Endothelial cell of umbilical vein (primary cell): ENCODE results near the gene BCAS3. TPM values are rescaled to one million over a fixed set of nuclear protein-coding genes. Genes with fewer than 3 reads are reported as not detected.

Experiments
- BruUV-seq: library from RNA; stranded (reverse); fragments of 400-500 nt; replicated peaks from 2 replicates; lab custom pipeline; 2021; lab: Mats Ljungman, UMichigan
- CTCF ChIA-PET: fragments of 300-600, 350-600 bp; sonication (Branson Sonifier 250); formaldehyde crosslinking; loops from one replicate; lab custom pipeline; 2021; ENCODE audit warnings: antibody characterized with exemption, inconsistent platforms; lab: Charles Lee
- POLR2A ChIA-PET: fragments of 300-600, 350-600 bp; sonication (Branson Sonifier 250); formaldehyde crosslinking; loops from one replicate; lab custom pipeline; 2021; ENCODE audit warnings: antibody characterized with exemption, inconsistent platforms; lab: Charles Lee
- DNase-seq: peaks from one replicate; pipeline ENCODE4 v3.0.0-alpha.2; 2011; ENCODE audit warnings: low read depth, low spot score
- FAIRE-seq: peaks from 2 replicates; lab custom pipeline; 2011; peaks lifted over from hg19 to GRCh38; lab: Jason Lieb, UNC
- H2AFZ ChIP-seq: 2 replicates; pipeline ENCODE4 v1.6.0; 2012; ENCODE audit warnings: low read depth, low read length, control low read depth, inconsistent platforms
- H3K27ac ChIP-seq: 2 replicates; pipeline ENCODE4 v1.5.1; 2011; ENCODE audit warnings: low read depth, mild to moderate bottlenecking, control low read depth, low read length, moderate library complexity; ENCODE audit not compliant: insufficient read depth
- H3K27me3 ChIP-seq, 2 experiments: 2 replicates each; pipeline versions ENCODE4 v1.6.0 to v1.6.1; 2011; ENCODE audit warnings: low read length in 2 of 2, mixed read lengths in 1 of 2; ENCODE audit not compliant: control insufficient read depth in 2 of 2, insufficient read depth in 2 of 2
- H3K36me3 ChIP-seq, 2 experiments: 2 replicates in 1 of 2; 3 replicates in 1 of 2; pipeline ENCODE4 v1.5.1; 2011; ENCODE audit warnings: low read length in 2 of 2, mild to moderate bottlenecking in 1 of 2, moderate library complexity in 1 of 2; ENCODE audit not compliant: control insufficient read depth in 2 of 2, insufficient read depth in 2 of 2; ENCODE audit errors: extremely low read depth in 1 of 2
- H3K4me1 ChIP-seq: 3 replicates; pipeline ENCODE4 v1.5.1; 2011; ENCODE audit warnings: mild to moderate bottlenecking, low read length; ENCODE audit not compliant: control insufficient read depth, insufficient read depth; ENCODE audit errors: extremely low read depth
- H3K4me2 ChIP-seq: 2 replicates; pipeline ENCODE4 v1.6.1; 2011; ENCODE audit warnings: low read length, control low read depth, mixed read lengths; ENCODE audit not compliant: insufficient read depth
- H3K4me3 ChIP-seq, 3 experiments: fragments of 200-600 bp in 1 of 3; sonication (generic), shearing (Covaris generic) in 1 of 3; replicated peaks in 1 of 3; 2 replicates each; pipeline ENCODE4 v1.5.1; 2011 to 2016; ENCODE audit warnings: control low read depth in 3 of 3, low read length in 3 of 3, mild to moderate bottlenecking in 2 of 3, inconsistent platforms in 1 of 3, low read depth in 1 of 3, moderate library complexity in 1 of 3; ENCODE audit not compliant: insufficient read depth in 1 of 3
- H3K79me2 ChIP-seq: 2 replicates; pipeline ENCODE4 v1.6.0; 2012; ENCODE audit warnings: low read length, inconsistent platforms; ENCODE audit not compliant: control insufficient read depth, insufficient read depth
- H3K9ac ChIP-seq: replicated peaks from 2 replicates; pipeline ENCODE3; 2011; ENCODE audit warnings: low read length, control low read depth; ENCODE audit not compliant: insufficient read depth; ENCODE audit errors: extremely low read depth
- H3K9me1 ChIP-seq: replicated peaks from 3 replicates; pipeline ENCODE4 v1.6.0; 2011; ENCODE audit warnings: mild to moderate bottlenecking, low read length; ENCODE audit not compliant: control insufficient read depth, insufficient read depth; ENCODE audit errors: extremely low read depth
- H3K9me3 ChIP-seq: replicated peaks from 2 replicates; pipeline ENCODE4 v1.5.1; 2012; ENCODE audit warnings: low read length, inconsistent platforms; ENCODE audit not compliant: control insufficient read depth, insufficient read depth
- H4K20me1 ChIP-seq: replicated peaks from 2 replicates; pipeline ENCODE3; 2011; ENCODE audit warnings: mild to moderate bottlenecking, low read length; ENCODE audit not compliant: control insufficient read depth, insufficient read depth; ENCODE audit errors: extremely low read depth
- CTCF ChIP-seq, 2 donors: IDR thresholded peaks; 1 replicate in 1 of 2; 2 replicates in 1 of 2; pipeline ENCODE4 v1.5.1; 2011; ENCODE audit warnings: low read length in 2 of 2, mild to moderate bottlenecking in 2 of 2, moderate library complexity in 2 of 2, control low read depth in 1 of 2, inconsistent platforms in 1 of 2, low read depth in 1 of 2; ENCODE audit not compliant: insufficient read depth in 1 of 2; ENCODE audit errors: extremely low read depth in 1 of 2
- EZH2 ChIP-seq: IDR thresholded peaks from 2 replicates; pipeline ENCODE4 v1.6.1; 2012; ENCODE audit warnings: borderline replicate concordance, low read depth, mild to moderate bottlenecking, moderate library complexity, low read length, inconsistent platforms; ENCODE audit not compliant: severe bottlenecking
- FOS ChIP-seq: IDR thresholded peaks from 2 replicates; pipeline ENCODE4 v1.6.1; 2011; ENCODE audit warnings: mild to moderate bottlenecking, low read length, moderate library complexity, borderline replicate concordance; ENCODE audit not compliant: insufficient read depth
- GATA2 ChIP-seq: IDR thresholded peaks from 2 replicates; pipeline ENCODE4 v1.7.0; 2011; ENCODE audit warnings: low read depth, mild to moderate bottlenecking, moderate library complexity, mixed read lengths, low read length; ENCODE audit not compliant: insufficient read length, insufficient read depth
- JUN ChIP-seq: IDR thresholded peaks from 2 replicates; pipeline ENCODE4 v1.6.1; 2011; ENCODE audit warnings: borderline replicate concordance, low read depth; ENCODE audit not compliant: insufficient read length, insufficient read depth
- MAX ChIP-seq: IDR thresholded peaks from 2 replicates; pipeline ENCODE4 v1.6.1; 2011; ENCODE audit not compliant: insufficient read depth, insufficient read length
- MYC ChIP-seq: IDR thresholded peaks from one replicate; pipeline ENCODE4 v1.6.1; 2011; ENCODE audit warnings: mild to moderate bottlenecking, low read depth, low read length
- POLR2A ChIP-seq: IDR thresholded peaks from 2 replicates; pipeline ENCODE4 v1.6.1; 2012; ENCODE audit warnings: low read depth, mild to moderate bottlenecking, control low read depth, low read length
- POLR2AphosphoS5 ChIP-seq: IDR thresholded peaks from 2 replicates; pipeline ENCODE4 v1.6.1; 2012; ENCODE audit warnings: low read depth, mild to moderate bottlenecking, control low read depth, low read length, moderate library complexity; ENCODE audit not compliant: insufficient read depth
- dilution Hi-C: fragments of 300-500 bp; cut with MboI; formaldehyde crosslinking; loops from one replicate; pipeline ENCODE4 v1.15.0; 2019; ENCODE audit warnings: low sequenced_read_pairs; ENCODE audit not compliant: extremely low pct_ligation_motif_present
- intact Hi-C: fragments of 100-400 bp; cut with micrococcal nuclease; formaldehyde crosslinking; loops from one replicate; pipeline ENCODE4 v1.10.0; 2022
- polyA plus RNA-seq, 4 experiments: library from polyadenylated mRNA; depleted of rRNA in 3 of 4; stranded (reverse) in 3 of 4; unstranded in 1 of 4; fragments of >200 nt; gene quantifications; 2 replicates each; pipeline versions ENCODE4 v1.2.1 to v1.2.3, GENCODE V29; 2011 to 2012; ENCODE audit warnings: missing spikeins in 1 of 4
- total RNA-seq: library from RNA; stranded (reverse); gene quantifications from 2 replicates; pipeline ENCODE4 v1.2.3, GENCODE V29; 2021

BCAS3 gene
- total and polyA plus RNA-seq, 2 donors (not counting 3 experiments of a cell fraction or from before 2014, with no cell fraction given) = 8.2 to 16.0 TPM

GRCh38 chr17:61235001-61235826 lies 557.6 kb downstream of the BCAS3 start:
- H3K79me2 ChIP-seq = no peaks in the 10 kb centered on the region
- H3K4me2 ChIP-seq = no peak overlapping the region
- no peak overlapping the region for H3K27ac ChIP-seq
- no peaks in the 10 kb centered on the region for H3K4me1 ChIP-seq
- intact Hi-C loops = no loop called here
- DNase-seq (no peak), FAIRE-seq (no peak)
- POLR2A ChIA-PET = no interaction called here
- H3K9ac ChIP-seq = no peak overlapping the region
- H3K9me1 ChIP-seq = no peaks in the 10 kb centered on the region
- CTCF ChIA-PET = interaction anchor here (1.2 kb wide), 1 partner anchor 10 kb away, joined by 3 read pairs; no protein-coding TSS in a partner anchor
- H3K36me3 ChIP-seq = no peaks in the 10 kb centered on the region
- TF ChIP-seq MYC (no peak), CTCF (IDR thresholded peaks at IDR 0.05; ENCODE audit: extremely low read depth in 1 of 2, insufficient read depth in 1 of 2, low read depth in 1 of 2, low read length in 2 of 2) (no peak)
- H2AFZ ChIP-seq = no peak overlapping the region
- no peak overlapping the region for H3K4me3 ChIP-seq
- dilution Hi-C loops = no loop called here
- peaks cover 0 to 2% of the 10 kb centered on the region in 2 experiments for H3K27me3 ChIP-seq
- no peaks in the 10 kb centered on the region for H3K9me3 ChIP-seq
- no TSS peak for BruUV-seq
- H4K20me1 ChIP-seq = no peaks in the 10 kb centered on the region

GRCh38 chr17:61235827-61236197 lies 558.2 kb downstream of the BCAS3 start:
- no peak for TF ChIP-seq POLR2A
- no peak for TF ChIP-seq FOS
- no peak for TF ChIP-seq JUN
- no peak for TF ChIP-seq GATA2
- no peak for TF ChIP-seq MAX
- TF ChIP-seq MYC = no peak
- no peak for TF ChIP-seq POLR2AphosphoS5
- TF ChIP-seq EZH2 = no peak
- no peak for TF ChIP-seq CTCF (IDR thresholded peaks at IDR 0.05; ENCODE audit: extremely low read depth in 1 of 2, insufficient read depth in 1 of 2, low read depth in 1 of 2, low read length in 2 of 2)
- H3K9me1 ChIP-seq = no peaks in the 10 kb centered on the region
- H3K79me2 ChIP-seq = no peaks in the 10 kb centered on the region
- peaks cover 0 to 2% of the 10 kb centered on the region in 2 experiments for H3K27me3 ChIP-seq
- H3K9me3 ChIP-seq = no peaks in the 10 kb centered on the region
- no peak overlapping the region for H3K27ac ChIP-seq
- BruUV-seq = no TSS peak
- CTCF ChIA-PET = interaction anchor here (1.2 kb wide), 1 partner anchor 10 kb away, joined by 3 read pairs; no protein-coding TSS in a partner anchor
- no peak for FAIRE-seq
- no peak overlapping the region for H2AFZ ChIP-seq
- H3K9ac ChIP-seq = no peak overlapping the region
- intact Hi-C loops = no loop called here
- no peaks in the 10 kb centered on the region for H3K36me3 ChIP-seq
- no peaks in the 10 kb centered on the region for H3K4me1 ChIP-seq
- no peak overlapping the region for H3K4me3 ChIP-seq
- no peaks in the 10 kb centered on the region for H4K20me1 ChIP-seq
- no peak for DNase-seq
- dilution Hi-C loops = no loop called here
- POLR2A ChIA-PET = no interaction called here
- no peak overlapping the region for H3K4me2 ChIP-seq
